HepG2 (cell line): ENCODE results near the gene MAPK8IP3. TPM values are rescaled to one million over a fixed set of nuclear protein-coding genes. Genes with fewer than 3 reads are reported as not detected.
"Not testable (repeated sequence)": the region's sequence is repeated elsewhere in the genome, so short reads cannot be mapped to it uniquely, and the experiment has no call there.

Experiments used
- ATAC-seq: fragments of 200-7000 bp; cut with Tn5 transposase; 3 replicates; pipeline ENCODE4 v1.9.1; 2020; ENCODE audit warnings: mild to moderate bottlenecking, moderate library complexity
- BruUV-seq: library from RNA; stranded (reverse); fragments of 400-500 nt; replicated peaks from 2 replicates; lab custom pipeline; 2021; lab: Mats Ljungman, UMichigan
- CTCF ChIA-PET: fragments of 300-600 bp; formaldehyde crosslinking; extraction: SDS; loops from one replicate; lab custom pipeline; 2021; ENCODE audit warnings: low total read pairs, inconsistent platforms, low intra/inter-chr PET ratio; lab: Yijun Ruan, JAX
- POLR2A ChIA-PET: fragments of 350-600 bp; sonication (Branson Sonifier 250); formaldehyde crosslinking; loops from one replicate; lab custom pipeline; 2020; ENCODE audit warnings: antibody characterized with exemption, inconsistent platforms; lab: Yijun Ruan, JAX
- DNase-seq: peaks from one replicate; pipeline ENCODE4 v3.0.0-alpha.2; 2015; ENCODE audit warnings: low spot score
- FAIRE-seq: peaks from 3 replicates; lab custom pipeline; 2011; peaks lifted over from hg19 to GRCh38; lab: Jason Lieb, UNC
- H2AFZ ChIP-seq: one replicate; pipeline ENCODE4 v1.6.1; 2011; ENCODE audit warnings: low read length, inconsistent platforms
- H3K27ac ChIP-seq: fragments of 300-600 bp; 3 replicates; pipeline ENCODE4 v1.8.0; 2011; ENCODE audit warnings: mixed run types, mild to moderate bottlenecking, mixed read lengths, low read length, inconsistent platforms; ENCODE audit not compliant: insufficient read depth; ENCODE audit errors: extremely low read length
- H3K27me3 ChIP-seq, 2 experiments: fragments of 200-600 bp in 1 of 2; 2 replicates in 1 of 2; 3 replicates in 1 of 2; pipeline versions ENCODE4 v1.6.0 to v1.8.0; 2011; ENCODE audit warnings: low read length in 2 of 2, mild to moderate bottlenecking in 2 of 2, moderate library complexity in 2 of 2, inconsistent platforms in 1 of 2; ENCODE audit not compliant: insufficient read depth in 2 of 2, control insufficient read depth in 1 of 2
- H3K36me3 ChIP-seq, 2 experiments: fragments of 200-600 bp in 1 of 2; replicated peaks in 1 of 2; 2 replicates in 1 of 2; 3 replicates in 1 of 2; pipeline versions ENCODE4 v1.5.1 to v1.8.0; 2011; ENCODE audit warnings: low read length in 2 of 2, inconsistent platforms in 1 of 2; ENCODE audit not compliant: insufficient read depth in 2 of 2, control insufficient read depth in 1 of 2
- H3K4me1 ChIP-seq: 2 replicates; pipeline ENCODE4 v1.5.1; 2012; ENCODE audit warnings: low read length, inconsistent platforms; ENCODE audit not compliant: insufficient read depth
- H3K4me2 ChIP-seq: 2 replicates; pipeline ENCODE4 v1.6.0; 2011; ENCODE audit warnings: low read depth, low read length, inconsistent platforms
- H3K4me3 ChIP-seq, 3 experiments: fragments of 200-600 bp in 1 of 3; sonication (generic), shearing (Covaris generic) in 1 of 3; replicated peaks in 1 of 3; 2 replicates each; pipeline ENCODE4 v1.5.1; 2011 to 2016; ENCODE audit warnings: low read length in 3 of 3, inconsistent platforms in 2 of 3, low read depth in 2 of 3, mild to moderate bottlenecking in 2 of 3, control low read depth in 1 of 3, mixed read lengths in 1 of 3; ENCODE audit not compliant: insufficient read depth in 1 of 3
- H3K79me2 ChIP-seq: one replicate; pipeline ENCODE4 v1.6.1; 2011; ENCODE audit warnings: low read length, inconsistent platforms; ENCODE audit not compliant: insufficient read depth
- H3K9ac ChIP-seq: 2 replicates; pipeline ENCODE4 v1.6.0; 2011; ENCODE audit warnings: mild to moderate bottlenecking, low read depth, low read length, inconsistent platforms; ENCODE audit not compliant: insufficient read depth
- H3K9me3 ChIP-seq: 2 replicates; pipeline ENCODE4 v1.5.1; 2012; ENCODE audit warnings: mild to moderate bottlenecking, low read length
- H4K20me1 ChIP-seq: 2 replicates; pipeline ENCODE4 v1.6.0; 2011; ENCODE audit warnings: inconsistent platforms, mild to moderate bottlenecking, low read length, moderate library complexity; ENCODE audit not compliant: insufficient read depth
- GZF1 ChIP-seq: sonication (generic); formaldehyde crosslinking; IDR thresholded peaks from 2 replicates; pipeline ENCODE4 v1.5.1; 2020; ENCODE audit warnings: mild to moderate bottlenecking, missing genetic modification reagents
- ZBTB10 ChIP-seq: sonication (generic); formaldehyde crosslinking; IDR thresholded peaks from 2 replicates; pipeline ENCODE4 v1.4.0; 2020; ENCODE audit warnings: missing genetic modification reagents, borderline replicate concordance
- ZBTB42 ChIP-seq: sonication (generic); formaldehyde crosslinking; IDR thresholded peaks from 2 replicates; pipeline ENCODE4 v1.5.0; 2020; ENCODE audit warnings: mild to moderate bottlenecking, missing genetic modification reagents
- ZNF121 ChIP-seq: sonication (generic); formaldehyde crosslinking; IDR thresholded peaks from 2 replicates; pipeline ENCODE4 v1.5.0; 2020; ENCODE audit warnings: mild to moderate bottlenecking, missing genetic modification reagents
- ZNF790 ChIP-seq: sonication (generic); formaldehyde crosslinking; IDR thresholded peaks from 2 replicates; pipeline ENCODE4 v1.8.0; 2022; ENCODE audit warnings: missing genetic modification reagents, mild to moderate bottlenecking, borderline replicate concordance
- ZNF878 ChIP-seq: sonication (generic); formaldehyde crosslinking; IDR thresholded peaks from 2 replicates; pipeline ENCODE4 v1.8.1; 2023; ENCODE audit warnings: mild to moderate bottlenecking, missing genetic modification reagents, moderate library complexity
- WGBS: methylation state at CpG from one replicate; pipeline ENCODE4 v1.1.6; 2017; ENCODE audit warnings: low lambda C conversion rate; 5-methylcytosine and 5-hydroxymethylcytosine counted together
- in situ Hi-C: cut with HindIII; loops from 2 replicates; pipeline ENCODE4 v1.10.0; 2017; ENCODE audit warnings: low pct_unique_long_range_greater_than_20kb; ENCODE audit not compliant: extremely low pct_ligation_motif_present
- intact Hi-C: fragments of 100-400 bp; cut with micrococcal nuclease; formaldehyde crosslinking; loops from one replicate; pipeline ENCODE4 v1.10.0; 2022; ENCODE audit not compliant: unreplicated experiment
- polyA plus RNA-seq, 8 experiments: library from polyadenylated mRNA; depleted of rRNA in 3 of 8; stranded (reverse) in 7 of 8; unstranded in 1 of 8; fragments of >200 nt; fragmentation: Illumina TruSeq in 4 of 8; extraction: Trizol in 4 of 8; gene quantifications; 2 replicates each; pipeline versions ENCODE4 v1.2.1 to v1.2.3, GENCODE V29; 2011 to 2016; ENCODE audit warnings: low read depth in 4 of 8, missing spikeins in 1 of 8, mixed read lengths in 1 of 8; ENCODE audit not compliant: insufficient read depth in 1 of 8
- total RNA-seq, 5 experiments: library from RNA; depleted of rRNA; stranded (reverse); fragments of >200 nt; fragmentation: Illumina TruSeq; extraction: Trizol; gene quantifications; 2 replicates each; pipeline ENCODE4 v1.2.3, GENCODE V29; 2016; ENCODE audit warnings: low read depth in 1 of 5
- TF ChIP-seq, protein P1 (sequence below): sonication (generic); formaldehyde crosslinking; IDR thresholded peaks from 2 replicates; pipeline ENCODE4 v1.4.0; 2020; ENCODE audit warnings: missing genetic modification reagents, mild to moderate bottlenecking, borderline replicate concordance

The MAPK8IP3 gene
- total and polyA plus RNA-seq, 2 of the 13 experiments (the other 11 are each of a cell fraction or from before 2014, with no cell fraction given): 25.1 to 41.7 TPM

GRCh38 chr16:1705324-1705687, 689 bp upstream of the MAPK8IP3 start:
- POLR2A ChIA-PET: interaction anchor here (0.6 to 3.9 kb wide), 11 partner anchors 8 to 280 kb away, joined by 3 to 37 read pairs (median 4); partner anchors contain the start of genes CRAMP1, EME2, IFT140 and JPT2
- peaks cover 38% of the 10 kb centered on the region for H3K4me1 ChIP-seq
- in situ Hi-C loops, H3K9me3 ChIP-seq, BruUV-seq, FAIRE-seq, H3K27me3 ChIP-seq, DNase-seq, CTCF ChIA-PET: not testable (repeated sequence)
- intact Hi-C loops: loop anchor here (10.0 kb wide), 1 partner anchor 91 kb away; the partner anchor contains the start of genes CRAMP1 and IFT140
- peak overlapping the region; percentile 89 for H3K4me2 ChIP-seq
- H3K9ac ChIP-seq: peak overlapping the region; percentile 97
- H3K4me3 ChIP-seq: peak overlapping the region; percentile 81 to 99 (median 95); a peak in 5 of 6 replicates
- TF ChIP-seq ZBTB42 (CRISPR knock-in tag) (0 out of 2 replicates have a peak, but pooled peaks have one; percentile 12), ZNF878 (CRISPR knock-in tag) (0 out of 2 replicates have a peak, but pooled peaks have one; percentile 44), GZF1 (CRISPR knock-in tag) (0 out of 2 replicates have a peak, but pooled peaks have one; percentile 9), ZBTB10 (CRISPR knock-in tag) (peak; percentile 5; the same call in 1 of the 2 replicates), ZNF121 (0 out of 2 replicates have a peak, but pooled peaks have one; percentile 21), ZNF790 (0 out of 2 replicates have a peak, but pooled peaks have one; percentile 4)
- TF ChIP-seq, protein P1, sequence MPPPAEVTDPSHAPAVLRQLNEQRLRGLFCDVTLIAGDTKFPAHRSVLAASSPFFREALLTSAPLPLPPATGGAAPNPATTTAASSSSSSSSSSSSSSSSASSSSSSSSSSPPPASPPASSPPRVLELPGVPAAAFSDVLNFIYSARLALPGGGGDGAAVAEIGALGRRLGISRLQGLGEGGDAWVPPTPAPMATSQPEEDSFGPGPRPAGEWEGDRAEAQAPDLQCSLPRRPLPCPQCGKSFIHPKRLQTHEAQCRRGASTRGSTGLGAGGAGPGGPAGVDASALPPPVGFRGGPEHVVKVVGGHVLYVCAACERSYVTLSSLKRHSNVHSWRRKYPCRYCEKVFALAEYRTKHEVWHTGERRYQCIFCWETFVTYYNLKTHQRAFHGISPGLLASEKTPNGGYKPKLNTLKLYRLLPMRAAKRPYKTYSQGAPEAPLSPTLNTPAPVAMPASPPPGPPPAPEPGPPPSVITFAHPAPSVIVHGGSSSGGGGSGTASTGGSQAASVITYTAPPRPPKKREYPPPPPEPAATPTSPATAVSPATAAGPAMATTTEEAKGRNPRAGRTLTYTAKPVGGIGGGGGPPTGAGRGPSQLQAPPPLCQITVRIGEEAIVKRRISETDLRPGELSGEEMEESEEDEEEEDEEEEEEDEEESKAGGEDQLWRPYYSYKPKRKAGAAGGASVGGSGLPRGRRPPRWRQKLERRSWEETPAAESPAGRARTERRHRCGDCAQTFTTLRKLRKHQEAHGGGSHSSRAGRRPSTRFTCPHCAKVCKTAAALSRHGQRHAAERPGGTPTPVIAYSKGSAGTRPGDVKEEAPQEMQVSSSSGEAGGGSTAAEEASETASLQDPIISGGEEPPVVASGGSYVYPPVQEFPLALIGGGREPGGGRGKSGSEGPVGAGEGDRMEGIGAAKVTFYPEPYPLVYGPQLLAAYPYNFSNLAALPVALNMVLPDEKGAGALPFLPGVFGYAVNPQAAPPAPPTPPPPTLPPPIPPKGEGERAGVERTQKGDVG (CRISPR knock-in tag): 0 out of 2 replicates have a peak, but pooled peaks have one; percentile 7
- peak; percentile 13 for ATAC-seq
- H4K20me1 ChIP-seq: peaks cover 16% of the 10 kb centered on the region
- 15% methylated on average over 16 of the region's 16 CpGs for WGBS
- H3K27ac ChIP-seq: peak overlapping the region; percentile 85
- H2AFZ ChIP-seq: peak overlapping the region; percentile 61
- H3K36me3 ChIP-seq: peaks cover 5 to 20% of the 10 kb centered on the region in 2 experiments; a peak in 3 of 5 replicates
- H3K79me2 ChIP-seq: peaks cover 39% of the 10 kb centered on the region
